HG03575 (cell line): Measurements from ENCODE around the gene ASNSD1.
"Not testable (repeated sequence)": the region's sequence is repeated elsewhere in the genome, so short reads cannot be mapped to it uniquely, and the experiment has no call there.

Source experiments
- ATAC-seq: cut with Tn5 transposase; IDR thresholded peaks from one replicate; pipeline ENCODE4 v1.9.1; 2021; ENCODE audit not compliant: unreplicated experiment, insufficient number of reproducible peaks, low FRiP score; ENCODE audit errors: extremely low read depth

Gene ASNSD1

GRCh38 chr2:189681203-189681602 lies 19.9 kb downstream of the ASNSD1 start:
- ATAC-seq, result no peak

- no peak for ATAC-seq
Measured at GRCh38 chr2:189681903-189682302, 20.6 kb downstream of the ASNSD1 start.

- no peak for ATAC-seq
Measured at GRCh38 chr2:189683348-189683747, 22.1 kb downstream of the ASNSD1 start.

GRCh38 chr2:189684811-189685210 lies 23.6 kb downstream of the ASNSD1 start:
- no peak for ATAC-seq

- ATAC-seq, result no peak
Measured at GRCh38 chr2:189685540-189686229, 24.4 kb downstream of the ASNSD1 start.

DNA sequence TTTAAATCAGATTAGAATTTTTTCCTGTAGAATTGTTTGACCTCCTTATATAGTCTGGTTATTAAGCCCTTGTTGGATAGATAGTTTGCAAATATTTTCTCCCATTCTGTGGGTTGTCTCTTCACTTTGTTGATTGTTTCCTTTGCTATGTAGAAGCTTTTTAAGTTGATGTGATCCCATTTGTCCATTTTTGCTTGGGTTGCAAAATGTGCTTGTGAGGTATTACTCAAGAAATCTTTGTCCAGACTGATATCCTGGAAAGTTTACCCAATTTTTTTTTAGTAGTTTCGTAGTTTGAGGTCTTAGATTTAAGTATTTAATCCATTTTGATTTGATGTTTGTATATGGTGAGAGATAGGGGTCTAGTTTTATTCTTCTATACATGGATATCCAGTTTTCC lies 26.5 kb downstream of the ASNSD1 start:
- ATAC-seq, result not testable (repeated sequence)

- no peak for ATAC-seq
Measured at GRCh38 chr2:189696223-189696622, 35.0 kb downstream of the ASNSD1 start.

DNA sequence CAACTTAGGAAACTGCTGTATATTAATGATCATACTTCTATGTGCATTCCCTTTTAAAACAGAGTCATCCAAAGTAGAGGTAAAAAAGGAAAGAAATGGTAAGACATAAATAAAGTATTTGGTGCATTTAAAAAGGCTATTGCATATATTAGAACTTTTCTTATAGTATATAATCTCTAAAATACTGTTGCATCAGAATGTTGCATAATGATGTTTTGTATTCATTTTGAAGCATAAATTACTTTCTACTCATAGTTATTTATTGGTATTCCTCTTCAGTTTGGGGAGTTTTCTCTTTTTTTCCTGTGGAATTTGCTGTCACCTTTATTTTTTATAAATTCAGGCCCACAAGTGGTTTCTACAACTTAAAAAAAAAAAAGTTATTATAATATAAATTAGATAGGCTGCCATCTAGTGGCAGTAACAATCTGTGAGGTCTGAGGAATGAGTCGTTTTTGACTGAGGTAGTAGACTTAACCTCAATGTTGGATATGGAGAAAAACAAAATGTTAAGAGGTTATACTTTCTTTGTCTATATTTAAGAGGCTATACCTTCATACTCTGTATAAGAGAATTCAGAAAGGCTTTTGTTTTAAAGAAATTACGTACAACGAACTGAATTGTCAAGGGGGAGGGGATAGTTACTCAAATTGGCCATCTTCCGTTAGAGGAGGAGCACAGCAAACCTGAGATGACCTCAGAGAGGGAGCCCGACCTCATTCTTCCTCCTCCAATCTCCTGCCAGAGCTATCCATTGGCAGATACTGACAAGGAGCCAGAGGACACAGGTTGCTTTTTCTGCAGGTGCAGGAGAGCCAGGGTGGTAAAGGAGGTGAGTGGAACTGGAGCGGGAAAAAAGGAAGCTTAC lies 37.0 kb downstream of the ASNSD1 start:
- no peak for ATAC-seq

- ATAC-seq, result no peak
Measured at GRCh38 chr2:189700681-189701080, 39.4 kb downstream of the ASNSD1 start.

GRCh38 chr2:189702071-189702470 lies 40.8 kb downstream of the ASNSD1 start:
- ATAC-seq, result no peak

DNA sequence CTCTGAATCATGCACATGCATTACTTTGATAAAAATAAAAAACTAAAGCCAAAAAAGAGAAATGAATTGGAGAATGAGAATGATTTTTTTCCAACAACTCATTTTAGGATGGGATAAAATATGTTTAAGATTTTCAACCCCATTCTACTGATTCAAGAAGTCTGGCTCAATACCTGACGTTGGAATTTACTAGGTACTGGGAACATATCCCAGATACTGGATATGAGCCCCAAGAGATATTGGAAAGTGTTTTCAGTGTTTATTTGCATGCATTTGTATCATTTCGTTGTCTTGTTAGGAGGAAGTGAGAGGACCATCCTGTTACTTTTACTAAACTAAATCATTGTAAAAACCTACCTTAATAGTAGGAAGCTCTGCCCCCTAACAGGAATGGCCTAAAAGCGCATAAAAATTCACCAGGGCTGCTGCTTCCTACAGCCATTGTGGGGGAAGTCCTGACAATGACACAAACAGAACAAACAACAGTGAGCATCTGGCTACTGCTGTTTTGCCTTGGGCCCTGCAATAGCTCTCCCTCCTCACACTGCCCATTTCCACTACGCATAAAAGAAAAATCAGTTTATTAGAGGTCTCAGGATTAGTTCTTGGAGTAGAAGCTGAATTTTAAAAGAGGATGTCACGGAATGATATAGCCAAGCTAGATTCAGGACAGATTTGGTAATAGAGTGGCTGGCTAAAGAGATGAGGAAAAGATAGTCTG lies 48.4 kb downstream of the ASNSD1 start:
- no peak for ATAC-seq

GRCh38 chr2:189717593-189717992 lies 56.3 kb downstream of the ASNSD1 start:
- not testable (repeated sequence) for ATAC-seq

- no peak for ATAC-seq
Measured at GRCh38 chr2:189719571-189719970, 58.3 kb downstream of the ASNSD1 start.
